ENCODE data around the gene APOC3. TPM values are rescaled to one million over a fixed set of nuclear protein-coding genes. Genes with fewer than 3 reads are reported as not detected.

The APOC3 gene
- polyA plus RNA-seq, 6 donors from 2014 or later = not detected

GRCh38 chr11:116811194-116811593 lies 18.5 kb upstream of the APOC3 start:
- Mint-ChIP-seq H3K9me3 (peaks cover 0 to 3% (median 0%) of the 10 kb centered on the region in 7 donors), H3K27me3 (peaks cover 10 to 20% (median 14%) of the 10 kb centered on the region in 3 donors), H3K27ac (no peak overlapping the region), H3K4me1 (no peaks in the 10 kb centered on the region), H3K36me3 (no peaks in the 10 kb centered on the region), H3K4me3 (no peak overlapping the region)
- DNase-seq (no peak), ATAC-seq (ENCODE audit: low read depth in 2 of 2) (no peak)

- H3K4me3 Mint-ChIP-seq = no peak overlapping the region
- H3K27ac Mint-ChIP-seq = no peak overlapping the region
- H3K9me3 Mint-ChIP-seq = peaks cover 0 to 3% (median 0%) of the 10 kb centered on the region in 7 donors
- DNase-seq (no peak), ATAC-seq (ENCODE audit: low read depth in 2 of 2) (no peak)
- H3K36me3 Mint-ChIP-seq = no peaks in the 10 kb centered on the region
- peaks cover 10 to 20% (median 14%) of the 10 kb centered on the region in 3 donors for H3K27me3 Mint-ChIP-seq
- H3K4me1 Mint-ChIP-seq = no peaks in the 10 kb centered on the region
Measured at GRCh38 chr11:116812109-116812508, 17.6 kb upstream of the APOC3 start.

DNA sequence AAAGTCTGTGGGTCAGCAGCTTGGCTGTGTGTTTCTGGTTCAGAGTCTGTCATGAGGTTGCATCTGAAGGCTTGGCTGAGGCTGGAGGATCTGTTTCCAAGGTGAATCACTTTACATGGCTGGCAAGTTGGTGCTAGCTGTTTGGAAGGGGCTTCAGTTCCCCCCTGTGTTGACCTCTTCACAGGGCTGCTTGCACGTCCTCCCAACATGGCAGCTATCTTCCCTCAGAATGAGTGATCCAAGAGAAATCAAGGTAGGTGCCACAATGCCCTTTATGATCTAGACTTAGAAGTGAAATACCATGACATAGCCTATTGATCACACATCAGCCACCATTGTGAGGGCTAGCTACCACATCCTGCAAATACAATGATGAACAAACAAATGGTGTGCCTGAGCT lies 16.5 kb upstream of the APOC3 start:
- Mint-ChIP-seq H3K27ac (peak overlapping the region in 1 of 6 donors; percentile 20), H3K4me3 (no peak overlapping the region), H3K9me3 (peaks cover 0 to 3% (median 0%) of the 10 kb centered on the region in 7 donors), H3K36me3 (no peaks in the 10 kb centered on the region), H3K27me3 (peaks cover 3 to 11% (median 5%) of the 10 kb centered on the region in 3 donors), H3K4me1 (no peaks in the 10 kb centered on the region)
- no peak for ATAC-seq (ENCODE audit: low read depth in 2 of 2)
- DNase-seq = no peak

DNA sequence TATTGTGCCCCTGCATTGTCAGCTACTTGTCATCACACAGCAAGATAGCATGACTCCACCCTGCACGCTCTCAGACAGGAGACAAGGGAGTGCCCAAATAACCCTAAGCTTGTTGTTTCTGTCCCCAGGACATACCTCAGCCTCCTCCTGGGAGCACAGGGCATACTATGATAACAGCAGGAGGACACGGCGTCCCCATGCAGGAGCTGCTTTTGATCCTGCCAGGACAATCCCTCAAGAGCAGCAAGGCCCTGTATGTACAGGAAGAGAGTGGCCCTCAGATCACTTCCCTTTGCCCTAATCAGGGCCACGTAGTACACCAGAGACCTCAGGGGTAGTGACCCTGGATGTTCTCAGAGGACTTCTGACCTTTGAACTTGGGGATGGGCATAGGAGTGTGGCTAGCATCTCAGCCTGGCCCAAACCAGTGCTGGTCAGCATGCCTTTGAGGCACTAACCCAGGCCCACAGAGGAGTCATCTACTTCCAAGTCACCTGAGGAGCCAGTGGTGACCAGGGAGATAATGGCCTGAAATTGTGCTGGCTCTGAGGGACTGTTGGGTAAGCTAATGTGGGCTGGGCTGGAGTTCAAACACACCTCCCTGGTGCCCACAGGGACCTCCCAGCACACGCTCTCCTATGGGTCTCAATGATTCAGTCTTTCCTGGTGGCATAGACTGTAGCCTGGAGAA lies 15.8 kb upstream of the APOC3 start:
- ATAC-seq (ENCODE audit: low read depth in 2 of 2) (no peak), DNase-seq (no peak)
- H3K36me3 Mint-ChIP-seq = no peaks in the 10 kb centered on the region
- H3K27me3 Mint-ChIP-seq = peaks cover 0 to 3% (median 3%) of the 10 kb centered on the region in 3 donors
- H3K4me1 Mint-ChIP-seq = no peaks in the 10 kb centered on the region
- no peak overlapping the region for H3K27ac Mint-ChIP-seq
- H3K9me3 Mint-ChIP-seq = peaks cover 0 to 3% (median 0%) of the 10 kb centered on the region in 7 donors
- no peak overlapping the region for H3K4me3 Mint-ChIP-seq

GRCh38 chr11:116814502-116814901 lies 15.2 kb upstream of the APOC3 start:
- Mint-ChIP-seq H3K27me3 (no peaks in the 10 kb centered on the region), H3K27ac (no peak overlapping the region), H3K9me3 (peaks cover 0 to 3% (median 0%) of the 10 kb centered on the region in 7 donors), H3K36me3 (no peaks in the 10 kb centered on the region), H3K4me1 (no peaks in the 10 kb centered on the region), H3K4me3 (no peak overlapping the region)
- ATAC-seq (ENCODE audit: low read depth in 2 of 2) (no peak), DNase-seq (no peak)

GRCh38 chr11:116819049-116819448 lies 10.7 kb upstream of the APOC3 start:
- H3K4me3 Mint-ChIP-seq = no peak overlapping the region
- H3K4me1 Mint-ChIP-seq = no peaks in the 10 kb centered on the region
- H3K9me3 Mint-ChIP-seq = no peaks in the 10 kb centered on the region
- no peak for ATAC-seq (ENCODE audit: low read depth in 2 of 2)
- no peak overlapping the region for H3K27ac Mint-ChIP-seq
- H3K36me3 Mint-ChIP-seq = no peaks in the 10 kb centered on the region
- H3K27me3 Mint-ChIP-seq = peaks cover 0 to 4% (median 0%) of the 10 kb centered on the region in 3 donors
- no peak for DNase-seq

- no peak overlapping the region for H3K27ac Mint-ChIP-seq
- ATAC-seq (ENCODE audit: low read depth in 2 of 2) = no peak
- no peak overlapping the region for H3K4me3 Mint-ChIP-seq
- no peaks in the 10 kb centered on the region for H3K9me3 Mint-ChIP-seq
- no peaks in the 10 kb centered on the region for H3K4me1 Mint-ChIP-seq
- no peak for DNase-seq
- H3K27me3 Mint-ChIP-seq = peaks cover 0 to 4% (median 0%) of the 10 kb centered on the region in 3 donors
- no peaks in the 10 kb centered on the region for H3K36me3 Mint-ChIP-seq
Measured at GRCh38 chr11:116821050-116821918, 8.4 kb upstream of the APOC3 start.

- H3K27ac Mint-ChIP-seq = no peak overlapping the region
- peaks cover 0 to 4% (median 0%) of the 10 kb centered on the region in 3 donors for H3K27me3 Mint-ChIP-seq
- DNase-seq = no peak
- no peaks in the 10 kb centered on the region for H3K9me3 Mint-ChIP-seq
- no peaks in the 10 kb centered on the region for H3K36me3 Mint-ChIP-seq
- ATAC-seq (ENCODE audit: low read depth in 2 of 2) = no peak
- no peak overlapping the region for H3K4me3 Mint-ChIP-seq
- no peaks in the 10 kb centered on the region for H3K4me1 Mint-ChIP-seq
Measured at GRCh38 chr11:116822575-116822974, 7.1 kb upstream of the APOC3 start.

- peaks cover 0 to 4% (median 0%) of the 10 kb centered on the region in 3 donors for H3K27me3 Mint-ChIP-seq
- no peak within 1 kb of the TSS for H3K4me3 Mint-ChIP-seq
- no peak for ATAC-seq (ENCODE audit: low read depth in 2 of 2)
- no peak for DNase-seq
- no peak within 1 kb of the TSS for H3K27ac Mint-ChIP-seq
- no peaks in the 10 kb centered on the region for H3K4me1 Mint-ChIP-seq
- H3K9me3 Mint-ChIP-seq = no peaks in the 10 kb centered on the region
- no peaks in the 10 kb centered on the region for H3K36me3 Mint-ChIP-seq
Measured at GRCh38 chr11:116823031-116823843, 6.5 kb upstream of the APOC3 start, which contains the start of gene APOA4. APOA4 (minus strand) TSS chr11:116823304; CDS start chr11:116823191, 113 bp downstream.

DNA sequence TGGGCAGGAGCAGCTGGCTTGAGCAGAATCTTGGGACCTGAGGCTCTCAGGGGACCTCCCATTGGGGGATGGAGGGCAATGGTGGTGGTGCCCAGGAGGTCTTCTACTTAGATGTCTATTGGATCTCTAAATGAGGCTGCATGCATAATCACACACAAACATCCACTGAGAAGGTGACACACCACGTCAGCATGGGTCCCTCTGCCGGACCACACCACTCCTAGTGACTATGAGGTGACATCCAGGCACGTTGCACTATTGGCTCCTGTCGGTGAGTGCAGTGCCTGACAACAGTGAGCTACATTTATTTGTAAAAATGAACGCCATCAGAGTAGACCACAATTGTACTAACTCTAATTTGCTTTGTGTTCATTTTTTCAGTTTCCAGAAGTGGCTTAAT lies 4.3 kb upstream of the APOC3 start:
- no peaks in the 10 kb centered on the region for H3K9me3 Mint-ChIP-seq
- no peaks in the 10 kb centered on the region for H3K4me1 Mint-ChIP-seq
- H3K27me3 Mint-ChIP-seq = peaks cover 0 to 4% (median 0%) of the 10 kb centered on the region in 3 donors
- no peak overlapping the region for H3K4me3 Mint-ChIP-seq
- ATAC-seq (ENCODE audit: low read depth in 2 of 2) (no peak), DNase-seq (no peak)
- no peaks in the 10 kb centered on the region for H3K36me3 Mint-ChIP-seq
- H3K27ac Mint-ChIP-seq = no peak overlapping the region

DNA sequence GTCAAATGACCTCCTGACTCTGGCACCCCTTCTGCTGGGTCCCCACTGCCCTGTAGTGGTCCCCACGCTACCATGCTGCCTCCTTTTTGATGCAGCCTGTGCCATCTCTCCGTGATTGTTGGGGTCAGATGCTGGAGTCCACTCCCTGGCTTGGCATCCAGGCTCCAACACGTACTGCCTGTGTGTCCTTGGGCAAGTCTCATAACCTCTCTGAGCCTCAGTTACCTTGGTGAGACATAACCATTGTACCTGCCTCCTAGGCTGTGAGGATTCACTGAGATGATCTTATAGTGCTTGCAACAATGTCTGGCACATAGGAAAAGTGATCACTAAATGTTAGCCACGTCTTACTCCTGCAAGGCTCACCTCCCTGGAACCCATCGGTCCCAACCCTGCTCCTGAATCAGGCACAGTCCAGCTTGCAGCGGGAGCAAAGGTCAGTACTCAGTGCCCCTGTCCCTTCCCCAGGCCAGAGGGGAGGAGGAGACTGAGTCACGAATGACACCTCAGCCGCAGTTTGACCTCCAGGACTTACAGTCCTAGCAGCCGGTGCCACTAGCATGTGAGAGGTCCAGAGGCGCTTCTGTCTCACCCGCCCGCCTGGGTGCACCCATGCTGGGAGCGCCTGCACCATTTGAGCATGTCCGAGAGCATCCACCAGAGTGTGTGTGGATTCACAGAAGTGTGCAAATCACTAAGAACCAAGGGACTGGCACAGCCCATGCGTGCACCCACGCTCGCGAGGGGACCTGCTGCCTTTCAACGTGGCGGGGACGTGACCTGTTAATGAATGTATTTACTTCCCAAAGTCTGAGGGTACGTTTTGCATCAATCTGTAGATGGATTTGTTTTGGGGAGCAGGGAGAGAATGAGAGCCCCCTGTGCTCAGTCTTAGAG lies 3.6 kb upstream of the APOC3 start:
- peak overlapping the region in 1 of 6 donors; percentile 22 for H3K27ac Mint-ChIP-seq
- no peaks in the 10 kb centered on the region for H3K9me3 Mint-ChIP-seq
- no peak for DNase-seq
- no peak for ATAC-seq (ENCODE audit: low read depth in 2 of 2)
- peaks cover 0 to 5% (median 4%) of the 10 kb centered on the region in 3 donors for H3K27me3 Mint-ChIP-seq
- no peaks in the 10 kb centered on the region for H3K36me3 Mint-ChIP-seq
- H3K4me1 Mint-ChIP-seq = no peaks in the 10 kb centered on the region
- no peak overlapping the region for H3K4me3 Mint-ChIP-seq

GRCh38 chr11:116826751-116827431 lies 2.8 kb upstream of the APOC3 start:
- ATAC-seq (ENCODE audit: low read depth in 2 of 2) (no peak), DNase-seq (no peak)
- H3K4me1 Mint-ChIP-seq = no peaks in the 10 kb centered on the region
- no peaks in the 10 kb centered on the region for H3K9me3 Mint-ChIP-seq
- no peak overlapping the region for H3K4me3 Mint-ChIP-seq
- peaks cover 0 to 10% (median 0%) of the 10 kb centered on the region in 3 donors for H3K27me3 Mint-ChIP-seq
- no peaks in the 10 kb centered on the region for H3K36me3 Mint-ChIP-seq
- peak overlapping the region in 1 of 6 donors; percentile 22 for H3K27ac Mint-ChIP-seq

All from naive B cell (primary cell).